K562 (cell line): ENCODE results near the gene PTPRR. TPM values are rescaled to one million over a fixed set of nuclear protein-coding genes. Genes with fewer than 3 reads are reported as not detected.

ENCODE experiments used
- ATAC-seq: fragments of 200-7000 bp; cut with Tn5 transposase; 3 replicates; pipeline ENCODE4 v1.9.1; 2020; ENCODE audit warnings: moderate library complexity
- BruUV-seq: library from RNA; stranded (reverse); fragments of 400-500 nt; replicated peaks from 2 replicates; lab custom pipeline; 2021; lab: Mats Ljungman, UMichigan
- CTCF ChIA-PET: fragments of 300-600 bp; formaldehyde crosslinking; extraction: SDS; loops from one replicate; lab custom pipeline; 2021; ENCODE audit warnings: low intra/inter-chr PET ratio; lab: Yijun Ruan, JAX
- POLR2A ChIA-PET: fragments of 300-600, 350-650 bp; sonication (Branson Sonifier 250); formaldehyde crosslinking; extraction: SDS; loops from one replicate; lab custom pipeline; 2021; ENCODE audit warnings: antibody characterized with exemption, inconsistent platforms; lab: Yijun Ruan, JAX
- DNase-seq, 4 experiments: peaks; one replicate each; pipeline versions ENCODE4 v3.0.0 to v3.0.0-alpha.2; 2011 to 2018; ENCODE audit warnings: low spot score in 3 of 4, mixed read lengths in 3 of 4; ENCODE audit errors: extremely low read depth in 1 of 4
- FAIRE-seq: peaks from 2 replicates; lab custom pipeline; 2011; peaks lifted over from hg19 to GRCh38; lab: Jason Lieb, UNC
- H2AFZ ChIP-seq: 2 replicates; pipeline ENCODE4 v1.6.0; 2011; ENCODE audit warnings: low read depth, low read length, control low read depth, inconsistent platforms
- H3K27ac ChIP-seq: fragments of 200-600 bp; 3 replicates; pipeline ENCODE4 v1.8.0; 2011; ENCODE audit warnings: low read depth, mild to moderate bottlenecking, control low read depth, inconsistent platforms, low read length, moderate library complexity, mixed read lengths; ENCODE audit errors: extremely low read depth
- H3K27me3 ChIP-seq, 2 experiments: fragments of 300-600 bp in 1 of 2; 2 replicates in 1 of 2; 3 replicates in 1 of 2; pipeline versions ENCODE4 v1.6.0 to v1.8.0; 2011; ENCODE audit warnings: inconsistent platforms in 2 of 2, low read length in 2 of 2, mild to moderate bottlenecking in 1 of 2, mixed read lengths in 1 of 2, moderate library complexity in 1 of 2; ENCODE audit not compliant: control insufficient read depth in 2 of 2, insufficient read depth in 2 of 2
- H3K36me3 ChIP-seq: fragments of 300-600 bp; 3 replicates; pipeline ENCODE4 v1.8.0; 2011; ENCODE audit warnings: mild to moderate bottlenecking, low read length, inconsistent platforms; ENCODE audit not compliant: control insufficient read depth, insufficient read depth
- H3K4me1 ChIP-seq, 2 experiments: fragments of 200-600 bp in 1 of 2; replicated peaks in 1 of 2; 2 replicates in 1 of 2; 3 replicates in 1 of 2; pipeline versions ENCODE4 v1.5.1 to v1.8.0; 2011; ENCODE audit warnings: inconsistent platforms in 2 of 2, low read length in 2 of 2, mild to moderate bottlenecking in 1 of 2, mixed read lengths in 1 of 2, moderate library complexity in 1 of 2; ENCODE audit not compliant: control insufficient read depth in 2 of 2, insufficient read depth in 2 of 2
- H3K4me2 ChIP-seq: 2 replicates; pipeline ENCODE4 v1.6.1; 2011; ENCODE audit warnings: low read length, control low read depth, inconsistent platforms, mixed read lengths; ENCODE audit not compliant: insufficient read depth
- H3K4me3 ChIP-seq: fragments of 200-600 bp; sonication (generic), shearing (Covaris generic); 2 replicates; pipeline ENCODE4 v1.5.1; 2016; ENCODE audit warnings: control low read depth, inconsistent platforms
- H3K79me2 ChIP-seq: fragments of 200-600 bp; 3 replicates; pipeline ENCODE4 v1.8.0; 2011; ENCODE audit warnings: low read length, inconsistent platforms; ENCODE audit not compliant: control insufficient read depth, insufficient read depth
- H3K9ac ChIP-seq, 2 experiments: 2 replicates each; pipeline versions ENCODE4 v1.6.0 to v1.6.1; 2011; ENCODE audit warnings: low read depth in 2 of 2, low read length in 2 of 2, control low read depth in 1 of 2, inconsistent platforms in 1 of 2, mild to moderate bottlenecking in 1 of 2, mixed read lengths in 1 of 2; ENCODE audit not compliant: insufficient read depth in 1 of 2
- H3K9me1 ChIP-seq: one replicate; pipeline ENCODE4 v1.6.0; 2011; ENCODE audit warnings: inconsistent platforms, mild to moderate bottlenecking, low read length, moderate library complexity; ENCODE audit not compliant: control insufficient read depth, insufficient read depth
- H3K9me3 ChIP-seq: replicated peaks from 2 replicates; pipeline ENCODE4 v1.5.1; 2011; ENCODE audit warnings: low read depth, low read length, inconsistent platforms; ENCODE audit not compliant: control insufficient read depth, insufficient read depth
- H4K20me1 ChIP-seq: replicated peaks from 2 replicates; pipeline ENCODE4 v1.6.1; 2011; ENCODE audit warnings: low read length, inconsistent platforms, mixed read lengths; ENCODE audit not compliant: control insufficient read depth, insufficient read depth
- BRD9 ChIP-seq: fragments of 450-650 bp; IDR thresholded peaks from 2 replicates; pipeline ENCODE4 v1.6.1; 2018; ENCODE audit warnings: low read depth; ENCODE audit not compliant: partially characterized antibody
- EGR1 ChIP-seq: fragments of 450-650 bp; conservative IDR thresholded peaks from 2 replicates; pipeline ENCODE4 v1.6.1; 2017; ENCODE audit warnings: mild to moderate bottlenecking
- FOXA3 ChIP-seq, 2 experiments: fragments of 450-650 bp in 1 of 2; sonication (generic) in 1 of 2; formaldehyde crosslinking; IDR thresholded peaks in 1 of 2; conservative IDR thresholded peaks in 1 of 2; 2 replicates each; pipeline versions ENCODE4 v1.4.0 to v1.8.0; 2020 to 2022; ENCODE audit warnings: mild to moderate bottlenecking in 2 of 2, missing genetic modification reagents in 1 of 2
- GTF2A2 ChIP-seq: IDR thresholded peaks from 2 replicates; pipeline ENCODE4 v1.6.1; 2016; ENCODE audit warnings: mild to moderate bottlenecking, missing genetic modification characterization, missing compliant biosample characterization
- KHSRP ChIP-seq: fragments of 450-650 bp; IDR thresholded peaks from 2 replicates; pipeline ENCODE4 v1.6.1; 2017
- MITF ChIP-seq: IDR thresholded peaks from 2 replicates; pipeline ENCODE4 v1.6.1; 2014; ENCODE audit warnings: antibody characterized with exemption
- NCOA4 ChIP-seq: fragments of 450-650 bp; IDR thresholded peaks from 2 replicates; pipeline ENCODE4 v1.6.1; 2018; ENCODE audit warnings: mild to moderate bottlenecking; ENCODE audit not compliant: partially characterized antibody
- POU5F1 ChIP-seq: fragments of 150-350 bp; IDR thresholded peaks from 2 replicates; pipeline ENCODE4 v1.6.1; 2014; ENCODE audit warnings: borderline replicate concordance, low read length, low read depth, mild to moderate bottlenecking; ENCODE audit not compliant: partially characterized antibody
- ZKSCAN8 ChIP-seq: fragments of 200-800 bp; sonication (Bioruptor generic); IDR thresholded peaks from 2 replicates; pipeline ENCODE4 v1.6.1; 2016; ENCODE audit warnings: missing genetic modification characterization, missing compliant biosample characterization
- ZNF232 ChIP-seq: sonication (generic); formaldehyde crosslinking; IDR thresholded peaks from 2 replicates; pipeline ENCODE4 v1.8.0; 2022; ENCODE audit warnings: mild to moderate bottlenecking, missing genetic modification reagents
- ZNF584 ChIP-seq: fragments of 200-800 bp; sonication (Bioruptor generic); IDR thresholded peaks from 2 replicates; pipeline ENCODE4 v1.6.1; 2016; ENCODE audit warnings: low read depth, mild to moderate bottlenecking, missing genetic modification characterization, missing compliant biosample characterization
- ZNF589 ChIP-seq: fragments of 200-800 bp; sonication (Bioruptor generic); IDR thresholded peaks from 2 replicates; pipeline ENCODE4 v1.6.1; 2016; ENCODE audit warnings: low read depth, missing genetic modification characterization, missing compliant biosample characterization
- WGBS: fragments of 100-300 bp; shearing (Covaris generic); methylation state at CpG from one replicate; pipeline ENCODE4 v1.1.6; 2016; ENCODE audit warnings: low coverage, mixed read lengths; ENCODE audit not compliant: insufficient coverage; ENCODE audit errors: missing lambda C conversion rate; 5-methylcytosine and 5-hydroxymethylcytosine counted together
- in situ Hi-C: fragments of 300-500 bp; cut with MboI; formaldehyde crosslinking; loops from 4 replicates; pipeline ENCODE4 v1.15.0; 2018; ENCODE audit warnings: inconsistent platforms, mixed read lengths
- intact Hi-C: fragments of 100-400 bp; cut with micrococcal nuclease; formaldehyde crosslinking; loops from 2 replicates; pipeline ENCODE4 v1.14.2; 2022
- polyA plus RNA-seq, 8 experiments: library from polyadenylated mRNA; depleted of rRNA in 4 of 8; stranded (reverse) in 5 of 8; unstranded in 3 of 8; fragments of >200 nt; fragmentation: Nextera tagmentation in 2 of 8; fragmentation: Illumina TruSeq in 1 of 8; extraction: Ambion mirVana in 2 of 8; extraction: Trizol in 1 of 8; gene quantifications; 2 replicates each; pipeline versions ENCODE4 v1.2.1 to v1.2.3, GENCODE V29; 2011 to 2014; ENCODE audit warnings: inconsistent platforms in 1 of 8, missing spikeins in 1 of 8
- total RNA-seq, 7 experiments: library from RNA; depleted of rRNA in 6 of 7; stranded (reverse); fragments of >200 nt in 6 of 7; fragmentation: Illumina TruSeq in 2 of 7; extraction: Trizol in 2 of 7; gene quantifications; 2 replicates each; pipeline versions ENCODE4 v1.2.1 to v1.2.3, GENCODE V29; 2011 to 2021; ENCODE audit warnings: low replicate concordance in 1 of 7
- TF ChIP-seq, protein P1 (sequence below), 2 experiments: fragments of 450-650 bp; IDR thresholded peaks; 2 replicates each; pipeline ENCODE4 v1.6.1; 2016

The PTPRR gene
- total and polyA plus RNA-seq, 9 of the 15 experiments (the other 6 are each of a cell fraction or from before 2014, with no cell fraction given), result 6.6 to 41.7 (median 12.3) TPM

- 58% methylated on average over 3 of the region's 3 CpGs for WGBS
- no peak for ATAC-seq
- Histone ChIP-seq H3K27ac (no peak overlapping the region), H3K9me1 (no peaks in the 10 kb centered on the region), H3K79me2 (no peaks in the 10 kb centered on the region), H3K36me3 (no peaks in the 10 kb centered on the region), H4K20me1 (no peaks in the 10 kb centered on the region), H3K4me2 (no peak overlapping the region), H2AFZ (no peak overlapping the region), H3K9ac (no peak overlapping the region), H3K9me3 (no peaks in the 10 kb centered on the region), H3K4me1 (no peaks in the 10 kb centered on the region; a peak in 2 of 5 replicates), H3K4me3 (no peak overlapping the region), H3K27me3 (no peaks in the 10 kb centered on the region)
- intact Hi-C loops, result no loop called here
- DNase-seq, result no peak
- in situ Hi-C loops, result no loop called here
- BruUV-seq, result no TSS peak
- FAIRE-seq, result no peak
- no peak for TF ChIP-seq BRD9
- no peak for TF ChIP-seq GTF2A2
- no peak for TF ChIP-seq MITF
- no peak for TF ChIP-seq ZNF584 (CRISPR knock-in tag)
- no peak for TF ChIP-seq NCOA4
- TF ChIP-seq, protein P1, sequence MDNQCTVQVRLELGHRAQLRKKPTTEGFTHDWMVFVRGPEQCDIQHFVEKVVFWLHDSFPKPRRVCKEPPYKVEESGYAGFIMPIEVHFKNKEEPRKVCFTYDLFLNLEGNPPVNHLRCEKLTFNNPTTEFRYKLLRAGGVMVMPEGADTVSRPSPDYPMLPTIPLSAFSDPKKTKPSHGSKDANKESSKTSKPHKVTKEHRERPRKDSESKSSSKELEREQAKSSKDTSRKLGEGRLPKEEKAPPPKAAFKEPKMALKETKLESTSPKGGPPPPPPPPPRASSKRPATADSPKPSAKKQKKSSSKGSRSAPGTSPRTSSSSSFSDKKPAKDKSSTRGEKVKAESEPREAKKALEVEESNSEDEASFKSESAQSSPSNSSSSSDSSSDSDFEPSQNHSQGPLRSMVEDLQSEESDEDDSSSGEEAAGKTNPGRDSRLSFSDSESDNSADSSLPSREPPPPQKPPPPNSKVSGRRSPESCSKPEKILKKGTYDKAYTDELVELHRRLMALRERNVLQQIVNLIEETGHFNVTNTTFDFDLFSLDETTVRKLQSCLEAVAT (IDR thresholded peaks at IDR 0.05), result no peak
- TF ChIP-seq ZKSCAN8 (CRISPR knock-in tag), result no peak
- no peak for TF ChIP-seq FOXA3 (CRISPR knock-in tag; conservative IDR thresholded peaks at IDR 0.05 in 1 of 2, IDR thresholded peaks at IDR 0.05 in 1 of 2)
- TF ChIP-seq KHSRP, result no peak
- TF ChIP-seq POU5F1, result no peak
- TF ChIP-seq EGR1, result no peak
- no peak for TF ChIP-seq ZNF589 (CRISPR knock-in tag)
- no peak for TF ChIP-seq ZNF232 (CRISPR knock-in tag)
- POLR2A ChIA-PET, result interaction anchor here (1.1 kb wide), 1 partner anchor 12 kb away, joined by 3 read pairs; no protein-coding TSS in a partner anchor
- CTCF ChIA-PET, result no interaction called here
These were observed 249.6 kb downstream of the PTPRR start for GRCh38 chr12:70670948-70671347.
